ENCODE results near the gene HDAC7.

HDAC7 gene

DNA sequence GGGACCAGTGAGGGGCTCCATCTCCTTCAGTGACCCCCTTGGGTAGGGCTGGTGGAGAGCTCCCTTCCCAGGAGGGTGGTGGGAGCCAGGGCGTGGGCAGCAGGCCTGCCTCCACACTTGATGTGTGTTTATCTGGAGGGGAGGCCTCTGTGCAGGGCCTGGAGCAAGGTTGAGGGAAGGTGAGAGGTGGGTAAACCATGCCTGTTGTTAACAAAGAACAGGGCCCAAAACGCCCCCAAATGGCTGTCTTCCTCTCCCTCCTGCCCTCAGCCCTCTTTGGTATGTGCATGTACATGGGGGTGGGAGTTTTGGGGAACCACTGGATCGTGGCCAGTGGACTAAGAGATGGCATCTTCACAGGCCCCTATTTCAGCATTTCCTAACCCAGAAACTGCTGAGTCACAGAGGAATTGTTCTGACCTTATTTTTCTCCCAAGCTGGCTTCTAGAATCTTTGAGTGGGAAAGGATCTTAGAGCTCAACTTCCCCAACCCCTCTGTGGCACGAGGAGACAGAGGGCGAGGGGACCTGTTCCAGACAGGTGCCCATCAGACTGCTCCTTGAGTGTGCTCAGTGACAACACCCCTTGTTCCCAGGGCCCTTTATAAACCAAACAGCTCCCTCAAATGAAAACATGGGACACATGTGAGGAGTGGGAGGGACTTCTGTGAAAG, 43.1 kb downstream of the HDAC7 start:
- no peak for DNase-seq

DNA sequence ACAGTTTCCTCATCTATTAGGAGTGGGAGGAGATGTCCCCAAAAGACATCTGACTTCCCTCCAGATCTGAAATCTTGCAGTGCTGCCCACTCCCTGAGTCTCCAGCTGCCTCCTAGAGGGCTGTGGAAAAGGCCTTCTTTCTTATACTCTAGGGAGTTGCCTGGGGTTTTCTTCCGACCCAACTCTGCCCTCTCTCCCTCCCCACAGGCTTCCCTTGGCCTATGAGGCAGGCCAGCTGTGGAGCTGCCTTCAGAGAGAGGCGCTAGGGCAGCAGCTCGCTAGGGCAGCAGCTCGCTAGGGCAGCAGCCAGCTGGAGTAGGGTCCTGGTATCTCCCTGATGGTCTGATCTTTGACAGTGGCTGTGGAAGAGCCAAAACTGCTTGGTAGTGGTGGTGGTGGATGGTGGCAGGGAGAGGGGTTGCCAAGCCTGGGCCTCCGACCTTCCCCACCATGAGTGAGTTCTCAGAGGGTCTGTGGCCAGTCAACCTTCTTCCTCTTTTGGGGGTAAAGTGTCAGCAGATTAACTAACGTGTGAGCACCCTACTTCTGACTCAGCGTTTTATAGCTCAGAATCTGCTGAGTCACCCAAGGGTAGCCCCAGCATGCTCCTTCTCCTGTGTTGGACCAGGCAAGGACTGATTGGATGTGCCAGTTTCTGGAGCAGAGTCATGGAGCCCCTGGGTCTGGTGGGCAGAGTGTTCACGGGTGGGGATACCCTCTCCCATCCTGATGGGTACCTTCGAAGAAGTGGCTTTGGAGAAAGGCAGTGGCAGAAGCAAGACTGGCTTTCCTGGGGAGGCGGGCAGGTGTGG, 44.4 kb downstream of the HDAC7 start:
- no peak for DNase-seq

DNA sequence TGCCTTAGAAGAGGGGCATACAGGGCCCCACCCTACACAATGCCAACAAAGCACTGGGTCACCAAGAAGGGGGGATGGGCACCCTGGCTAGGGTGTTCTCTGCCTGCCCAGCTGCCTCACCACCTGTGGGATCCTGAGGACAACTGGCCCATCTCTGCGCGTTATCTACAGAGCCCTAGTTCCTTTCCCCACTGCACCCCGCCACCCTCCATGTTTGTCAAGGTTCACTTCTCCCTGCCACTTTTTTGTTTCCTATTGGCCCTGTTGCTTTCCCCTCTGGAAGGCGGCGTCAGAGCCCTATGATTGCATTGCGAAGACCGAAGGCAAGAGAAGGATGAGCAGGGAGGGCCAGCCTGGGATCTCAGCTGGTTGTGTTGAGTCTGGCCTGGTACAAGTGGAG, 45.0 kb downstream of the HDAC7 start:
- DNase-seq: no peak

DNA sequence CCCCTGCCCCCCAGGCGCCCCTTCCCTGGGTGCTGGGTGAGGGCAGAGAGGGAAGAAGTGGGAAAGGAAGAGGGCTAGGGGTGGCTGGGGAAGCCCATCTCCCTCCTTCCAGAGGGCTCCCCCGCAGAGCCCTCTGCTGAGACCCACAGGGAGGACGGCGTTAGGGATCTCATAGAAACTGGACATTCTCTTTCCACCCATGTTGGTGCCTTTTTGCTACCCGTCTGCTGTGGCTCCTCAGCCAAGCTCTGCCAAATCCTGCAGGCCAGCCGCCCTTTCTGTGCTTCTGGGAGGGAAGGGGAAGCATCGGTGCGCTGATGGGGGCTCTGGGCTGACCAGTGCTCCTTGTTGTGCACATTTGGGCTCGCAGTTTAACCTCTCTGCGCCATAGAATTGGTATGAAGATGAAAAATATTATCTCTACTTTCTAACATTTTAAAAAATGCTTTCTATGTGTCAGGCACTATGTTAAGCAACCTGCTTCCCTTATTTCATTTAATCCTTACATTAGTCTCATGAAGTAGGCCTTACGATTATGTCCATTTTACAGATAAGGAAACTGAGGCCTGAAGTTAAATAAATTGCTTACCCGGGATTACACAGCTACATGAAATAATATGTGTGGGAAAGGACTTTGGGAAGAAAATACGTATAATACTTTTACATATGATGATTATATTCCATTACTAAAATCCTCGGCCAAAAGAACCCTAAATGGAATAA, 45.7 kb downstream of the HDAC7 start:
- DNase-seq: no peak

DNA sequence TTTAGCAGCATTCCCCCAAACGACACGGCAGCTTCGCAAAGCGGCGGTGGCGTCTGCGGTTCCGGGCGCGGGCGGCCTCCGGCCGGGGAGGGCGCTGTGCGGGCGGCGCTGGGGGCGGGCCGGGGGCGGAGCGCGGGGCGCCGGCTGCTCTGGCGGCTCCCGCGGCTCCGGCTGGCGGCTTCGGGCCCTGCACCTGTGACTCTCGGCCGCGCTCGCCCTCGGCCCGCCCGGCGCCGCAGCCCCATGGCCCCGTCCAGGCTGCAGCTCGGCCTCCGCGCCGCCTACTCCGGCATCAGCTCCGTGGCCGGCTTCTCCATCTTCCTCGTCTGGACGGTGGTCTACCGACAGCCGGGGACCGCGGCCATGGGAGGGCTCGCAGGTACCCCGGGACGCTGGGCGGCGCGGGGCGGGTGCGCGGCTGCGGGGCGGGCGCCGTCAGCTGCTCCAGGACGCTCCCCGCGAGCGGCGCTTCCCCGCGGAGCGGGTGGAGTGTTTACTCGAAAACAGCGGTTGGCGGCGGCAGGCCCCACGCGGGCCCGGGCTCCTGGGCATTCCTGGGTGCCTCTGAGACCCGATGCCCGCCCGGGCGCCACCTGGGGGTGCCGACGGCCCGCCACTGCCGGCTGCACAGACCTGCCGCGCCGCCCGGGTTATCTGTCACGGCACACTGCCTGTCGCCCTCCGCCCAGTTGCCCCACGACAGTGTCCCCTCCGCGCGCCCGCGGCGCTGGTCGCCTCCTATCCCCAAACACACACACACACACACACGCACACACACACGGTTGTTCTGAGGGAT, 46.4 kb downstream of the HDAC7 start, which contains the start of gene SLC48A1:
Gene SLC48A1, plus strand, starts transcription at position 177 of the 796 bp plus-strand sequence. Its CDS starts 67 bp downstream, at position 244.
- no peak for DNase-seq

DNA sequence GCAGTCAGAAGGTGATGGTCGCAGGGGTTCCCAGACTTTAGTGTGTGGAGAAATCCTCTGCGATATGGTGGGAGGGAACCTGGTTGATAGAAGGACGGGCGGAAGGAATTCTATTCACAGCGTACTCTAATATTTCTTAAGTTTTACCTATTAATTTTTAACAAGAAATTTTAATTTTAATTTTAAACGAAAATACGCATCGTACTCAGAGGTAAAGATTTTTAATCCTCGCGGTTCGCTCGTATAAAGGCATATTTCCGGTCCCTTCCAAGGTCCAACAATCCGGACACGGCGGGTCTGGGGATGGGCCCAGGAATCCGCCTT, 47.0 kb downstream of the HDAC7 start:
- DNase-seq: no peak

DNA sequence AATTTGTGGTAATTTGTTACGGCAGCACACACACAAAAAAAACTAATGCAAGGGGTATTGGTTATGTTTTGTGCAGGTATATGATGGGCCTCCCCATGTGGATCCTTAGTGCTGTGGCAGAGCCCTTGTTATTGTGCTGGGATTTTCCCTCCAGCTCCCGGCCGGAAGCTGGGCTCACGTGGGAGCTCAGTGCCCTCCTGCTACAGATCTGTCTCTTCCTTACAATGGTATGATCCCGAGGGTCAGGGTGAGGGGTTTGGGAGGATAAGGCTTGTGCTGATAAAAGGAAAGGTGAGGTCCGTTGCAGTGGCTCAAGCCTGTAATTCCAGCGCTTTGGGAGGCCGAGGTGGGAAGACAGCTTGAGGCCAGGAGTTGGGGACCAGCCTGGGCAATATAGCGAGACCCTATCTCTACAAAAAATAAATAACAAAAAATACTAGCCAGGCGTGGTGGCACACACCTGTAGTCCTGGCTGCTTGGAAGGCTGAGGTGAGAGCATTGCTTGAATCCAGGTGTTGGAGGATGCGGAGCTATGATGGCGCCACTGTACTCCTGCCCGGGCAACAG, 47.5 kb downstream of the HDAC7 start:
- no peak for DNase-seq

DNA sequence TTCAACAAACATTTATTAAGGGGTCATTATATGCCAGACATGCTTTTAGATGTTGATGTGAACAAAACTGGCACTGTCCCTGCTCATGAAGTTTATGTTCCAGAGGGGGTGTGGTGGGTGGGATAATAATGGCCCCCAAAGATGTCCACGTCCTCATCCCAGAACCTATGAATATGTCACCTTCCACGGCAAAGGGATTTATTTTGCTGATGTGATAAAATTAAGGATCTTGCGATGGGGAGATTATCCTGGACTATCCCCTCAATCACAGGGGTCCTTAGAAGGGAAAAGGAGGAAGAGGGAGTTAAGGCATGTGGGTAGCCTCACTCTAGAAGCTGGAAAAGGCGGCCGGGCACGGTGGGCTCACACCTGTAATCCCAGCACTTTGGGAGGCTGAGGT, 48.4 kb downstream of the HDAC7 start:
- no peak for DNase-seq

DNA sequence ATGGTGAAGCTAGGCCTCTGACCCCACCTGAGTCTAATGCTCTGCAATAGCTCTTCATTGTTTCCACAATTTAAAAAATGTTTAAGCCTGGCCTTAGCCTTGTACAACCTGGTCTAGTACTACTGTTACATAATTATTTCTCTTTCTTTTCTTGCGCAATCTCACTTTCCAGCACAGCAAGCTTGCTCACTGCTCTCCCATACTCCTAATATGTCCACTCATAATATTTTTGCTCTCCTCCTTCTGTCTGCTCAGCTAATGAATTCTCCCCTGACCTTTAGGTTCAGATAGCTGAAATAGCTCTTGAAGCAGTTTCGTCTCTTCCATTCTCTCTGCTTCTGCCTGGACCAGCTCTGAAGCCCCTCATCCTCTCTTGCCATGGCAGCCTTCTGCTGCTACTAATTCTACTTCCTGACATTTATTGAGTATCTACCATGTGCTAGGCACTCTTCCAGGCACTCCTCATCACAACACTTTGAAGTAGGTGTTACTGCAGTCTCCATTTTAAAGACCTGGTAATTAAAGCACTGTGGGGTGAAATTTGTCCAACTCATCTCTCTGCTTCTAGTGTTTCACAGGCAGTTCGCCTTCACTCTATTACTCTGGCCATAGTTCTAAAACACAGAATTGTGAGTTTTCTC, 49.5 kb downstream of the HDAC7 start:
- no peak for DNase-seq

DNA sequence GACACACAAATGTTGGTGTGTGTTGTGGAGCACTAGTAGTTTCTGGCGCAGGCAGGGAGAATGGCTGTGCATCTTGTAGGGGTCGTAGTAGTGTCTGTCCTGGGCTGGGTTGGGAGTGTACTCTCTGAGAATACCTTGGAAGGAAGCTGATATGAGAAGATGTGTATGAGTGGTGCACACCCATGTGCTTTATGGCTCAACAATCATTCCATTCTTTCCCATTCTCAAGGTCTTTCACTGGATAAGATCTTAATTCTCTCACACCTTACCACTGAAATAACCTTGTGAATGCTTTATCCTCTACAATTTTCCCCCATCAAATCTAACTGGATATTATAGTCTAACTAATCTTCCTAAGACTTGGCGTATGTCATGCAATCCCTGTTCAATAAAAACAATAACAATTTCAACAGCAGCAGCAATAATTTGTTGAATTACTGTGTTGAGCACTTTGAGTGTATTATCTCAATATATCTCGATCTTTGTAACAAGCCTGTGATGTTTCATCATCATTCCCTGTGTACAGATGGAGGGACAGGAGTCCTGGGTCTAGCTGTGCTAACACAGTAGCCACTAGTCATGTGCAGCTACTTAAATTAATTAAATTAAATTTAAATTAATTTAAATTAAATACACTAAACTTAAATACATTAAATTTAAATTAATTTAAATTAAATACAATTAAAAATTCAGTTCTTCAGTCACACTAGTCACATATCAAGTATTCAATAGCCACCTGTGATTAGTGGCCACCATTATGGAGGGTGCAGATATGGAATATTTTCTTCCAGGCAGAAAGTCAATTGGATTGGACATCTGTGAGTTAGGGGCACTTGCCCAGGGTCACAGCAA, 50.2 kb downstream of the HDAC7 start:
- DNase-seq: no peak

DNA sequence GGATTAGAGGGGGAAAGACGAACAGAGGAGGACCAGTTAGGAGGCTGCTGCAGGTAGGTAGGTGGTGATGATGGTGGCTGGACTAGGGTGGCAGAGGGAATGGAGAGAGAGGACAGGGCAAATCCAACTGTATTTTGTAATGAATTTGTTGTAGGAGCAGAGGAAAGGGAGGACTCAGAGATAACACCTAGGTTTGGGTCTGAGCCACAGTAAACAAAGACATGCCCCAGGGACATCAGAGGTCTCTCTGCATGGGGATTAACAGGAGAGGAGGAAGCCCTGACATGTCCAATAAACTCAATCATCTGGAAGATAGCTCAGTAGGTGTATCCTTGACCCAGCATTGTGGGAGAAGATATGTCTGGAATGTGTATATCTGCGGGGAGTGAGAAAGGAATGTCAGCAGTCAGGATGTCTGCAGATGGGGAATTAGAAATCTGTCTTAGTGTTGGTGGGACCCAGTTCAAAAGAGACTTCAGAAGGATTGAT, 51.3 kb downstream of the HDAC7 start:
- no peak for DNase-seq

DNA sequence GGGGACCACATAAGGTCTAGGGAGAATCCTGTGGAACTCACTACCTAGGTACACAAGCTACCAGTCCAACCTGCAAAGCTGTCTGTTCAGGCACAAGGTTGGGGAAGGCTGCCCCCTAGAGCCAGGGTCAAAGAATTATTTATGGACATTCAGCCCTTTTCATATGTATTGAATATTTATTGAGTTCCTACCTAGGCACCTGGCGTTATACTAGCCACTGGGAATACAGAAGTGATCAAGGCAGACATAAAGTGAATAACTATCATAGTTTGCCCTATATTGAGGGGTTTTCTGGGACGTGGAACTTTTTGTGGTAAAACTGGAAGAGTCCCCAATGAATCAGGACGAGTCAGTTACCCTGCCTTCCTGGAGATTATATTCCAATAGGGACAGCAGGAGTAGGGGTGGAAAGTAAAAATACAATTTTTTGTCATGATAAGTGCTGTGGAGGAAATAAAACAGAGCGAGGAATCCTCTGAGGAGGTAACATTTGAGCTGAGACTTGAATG, 52.4 kb downstream of the HDAC7 start:
- DNase-seq: no peak

DNA sequence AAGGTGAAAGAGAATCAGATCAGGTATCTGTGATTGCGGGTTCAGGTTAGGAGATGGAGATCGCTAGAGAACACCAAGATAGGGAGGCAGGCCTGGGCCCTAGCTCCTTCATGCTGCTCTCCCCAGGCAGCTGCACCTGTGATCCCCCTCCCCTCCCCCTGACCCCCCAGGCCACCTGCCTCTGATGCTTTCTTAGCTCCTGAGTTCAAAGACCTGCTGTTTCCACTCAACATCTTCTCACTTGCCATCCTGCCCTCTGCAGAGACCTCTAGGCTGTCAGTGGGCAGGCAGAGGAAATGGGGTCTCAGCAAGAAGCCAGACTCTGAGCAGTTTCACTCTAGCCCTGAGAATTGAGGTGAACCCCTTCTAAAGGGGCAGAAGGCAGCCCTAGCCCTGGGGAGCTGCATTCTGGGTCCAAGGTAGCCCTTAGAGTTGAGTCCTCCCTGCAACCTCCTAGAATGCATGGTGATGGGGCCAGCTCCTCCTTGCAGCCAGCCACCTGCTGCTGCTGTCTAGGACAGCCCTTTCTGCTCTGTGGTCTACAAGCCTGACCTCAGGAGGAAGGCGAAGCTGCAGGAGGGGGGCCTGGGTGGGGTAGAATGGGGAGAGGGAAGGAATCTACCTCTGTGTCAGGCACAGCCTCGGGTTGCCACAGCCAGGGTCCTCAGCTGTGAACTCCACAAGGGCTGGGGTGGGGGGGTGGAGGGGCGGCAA, 53.0 kb downstream of the HDAC7 start:
- no peak for DNase-seq

DNA sequence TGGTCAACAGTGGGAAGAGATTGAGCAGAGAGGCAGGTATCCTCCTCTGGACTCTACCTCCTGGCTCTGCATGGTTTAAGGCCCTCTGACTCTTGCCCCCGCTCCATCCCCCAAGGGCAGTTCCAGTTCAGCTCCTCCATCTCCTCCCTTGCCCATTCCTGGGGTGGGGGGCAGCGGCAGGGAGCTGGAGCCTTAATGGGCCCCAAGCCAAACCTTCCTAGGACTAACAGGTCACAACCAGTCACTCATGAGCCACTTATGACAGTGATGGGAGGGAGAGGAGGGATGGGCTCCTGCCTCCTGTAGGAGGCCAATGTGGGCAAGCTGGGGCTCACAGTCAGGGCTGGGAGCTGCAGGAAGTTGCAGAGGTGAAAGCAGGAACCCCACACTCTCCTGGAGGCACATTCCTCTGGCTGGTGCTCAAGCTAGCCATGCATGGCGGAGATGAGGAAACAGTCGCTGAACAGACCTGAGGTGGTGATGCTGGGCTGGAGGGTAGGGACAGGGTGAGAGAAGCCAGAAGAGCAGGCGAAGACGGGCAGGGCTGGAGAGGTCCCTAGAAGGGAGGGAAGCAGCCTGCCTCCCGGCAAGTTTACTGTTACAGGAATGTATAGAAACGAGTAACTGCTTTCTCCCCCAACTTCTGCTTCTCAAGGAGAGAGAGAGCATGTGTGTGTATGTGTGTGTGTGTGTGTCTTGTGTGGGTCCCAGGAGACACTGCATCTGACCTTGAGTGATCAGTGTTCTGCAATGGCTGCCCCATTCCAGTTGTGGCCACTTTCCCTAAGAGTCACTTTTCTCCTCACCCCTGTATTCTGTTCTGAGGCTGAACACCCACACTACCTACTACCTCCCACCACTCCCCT, 56.0 kb downstream of the HDAC7 start:
- DNase-seq: no peak

DNA sequence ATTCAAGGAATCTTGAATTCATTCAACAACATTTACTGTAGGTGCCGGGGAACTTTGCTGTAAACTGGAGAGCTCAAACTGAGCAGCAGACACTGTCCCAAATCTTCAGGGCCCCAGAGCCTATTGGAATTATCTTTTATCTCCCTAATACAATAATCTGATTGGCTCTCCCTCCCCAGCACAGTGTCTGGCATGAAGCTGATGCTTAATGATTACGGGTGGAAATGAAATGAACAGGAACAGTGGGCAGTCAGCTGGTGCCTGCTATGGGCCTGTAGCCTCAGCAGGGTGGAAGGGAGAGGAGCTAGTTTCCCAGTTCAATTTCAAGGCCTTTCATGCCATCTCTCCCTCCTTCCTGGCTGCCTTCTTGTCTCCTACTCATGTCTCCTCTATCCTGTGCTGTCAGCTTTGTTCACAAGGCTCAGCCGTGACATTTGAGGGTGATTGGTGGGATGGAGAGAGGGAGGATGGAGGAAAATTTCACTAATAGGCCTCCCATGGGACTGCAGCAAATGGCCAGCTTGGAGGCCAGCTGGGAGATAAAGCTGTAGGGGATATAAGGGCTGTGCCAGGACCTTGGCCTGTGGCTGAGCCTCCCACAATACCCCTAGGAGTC, 56.7 kb downstream of the HDAC7 start:
- no peak for DNase-seq

DNA sequence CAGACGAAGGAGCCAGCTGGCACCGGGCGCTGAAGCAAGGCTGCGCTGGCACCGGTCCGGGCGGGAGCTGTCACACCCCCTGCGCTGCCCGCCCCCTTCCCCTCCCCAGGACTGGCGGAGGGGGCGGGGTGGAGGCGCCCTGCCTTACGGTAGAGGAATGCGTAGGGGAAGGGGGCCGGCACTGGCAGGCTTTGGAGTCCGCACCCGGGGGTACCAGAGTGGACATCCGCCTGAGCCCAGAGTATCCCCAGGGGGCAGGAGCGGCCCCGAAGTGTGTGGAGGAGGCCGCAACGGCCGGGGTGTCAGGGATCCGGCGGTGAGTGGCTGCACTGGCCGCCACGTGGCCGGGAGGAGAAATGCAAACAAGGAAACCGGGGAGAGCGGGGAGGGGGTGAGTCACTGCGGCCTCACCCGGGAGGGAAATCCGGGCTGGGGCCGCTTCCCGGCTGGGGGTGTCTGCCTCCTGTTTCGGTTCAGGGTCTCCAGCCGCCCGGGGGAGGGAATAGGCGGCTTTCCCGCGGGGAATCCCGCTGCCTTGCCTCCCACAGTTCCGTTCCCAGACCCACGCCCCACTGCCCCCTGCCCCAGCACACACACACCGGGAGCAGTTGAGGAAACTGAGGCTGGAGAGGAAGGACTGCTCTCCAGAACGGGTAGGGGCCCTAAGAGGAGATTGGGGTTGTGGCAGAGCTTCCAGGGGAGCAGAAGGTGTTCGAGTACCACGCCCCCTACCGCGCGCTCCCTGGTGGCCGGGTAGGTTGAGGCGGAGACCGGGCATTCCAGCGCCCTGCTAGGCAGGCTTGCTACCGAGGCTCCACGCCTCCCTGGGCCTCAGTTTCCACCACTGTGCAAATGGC, 60.6 kb downstream of the HDAC7 start, which contains the start of gene RAPGEF3:
Gene RAPGEF3, minus strand, starts transcription at position 47 of the 857 bp plus-strand sequence. CDS start 324 bp downstream, outside the sequence.
- no peak for DNase-seq

DNA sequence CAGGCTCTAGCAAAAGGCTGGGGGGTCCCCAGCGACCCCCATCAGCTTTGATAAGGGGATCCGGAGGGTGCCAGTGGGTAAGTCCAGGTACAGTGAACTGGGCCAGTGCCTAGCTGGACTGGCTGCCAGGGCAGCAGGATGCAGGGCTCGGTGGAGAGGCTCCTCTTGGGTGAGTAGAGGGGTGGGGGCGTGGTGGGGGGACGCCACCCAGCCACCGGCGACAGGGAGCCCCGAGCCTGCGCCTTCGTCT, 61.2 kb downstream of the HDAC7 start:
- no peak for DNase-seq

Measured in NCI-H524 treated with DMSO at 0.1 percent for 48 hours (cell line).